Subcutaneous adipose tissue (tissue), 4 donors: ENCODE data around the gene POU2F2. TPM values are rescaled to one million over a fixed set of nuclear protein-coding genes. Genes with fewer than 3 reads are reported as not detected.

Experiments used
- CTCF ChIP-seq: fragments of 450-650 bp; IDR thresholded peaks from one replicate; pipeline ENCODE4 v1.5.1; 2016; ENCODE audit warnings: low read depth, mild to moderate bottlenecking, control low read depth, antibody characterized with exemption, moderate library complexity
- total RNA-seq, 4 donors: library from RNA; depleted of rRNA; stranded (reverse); fragments of >200 nt; gene quantifications; one replicate each; pipeline ENCODE4 v1.1.0, GENCODE V29; 2016

The POU2F2 gene
- total RNA-seq, 4 donors from 2014 or later: 0.85 to 2.4 (median 1.5) TPM

GRCh38 chr19:42096255-42096837, 35.9 kb downstream of the POU2F2 start:
- no peak for TF ChIP-seq CTCF

- no peak for TF ChIP-seq CTCF
Measured at GRCh38 chr19:42095814-42096230, 36.4 kb downstream of the POU2F2 start.

GRCh38 chr19:42095142-42095813, 37.0 kb downstream of the POU2F2 start:
- no peak for TF ChIP-seq CTCF

- TF ChIP-seq CTCF: no peak
Measured at GRCh38 chr19:42093926-42094325, 38.3 kb downstream of the POU2F2 start.

- TF ChIP-seq CTCF: no peak
Measured at GRCh38 chr19:42093505-42093904, 38.7 kb downstream of the POU2F2 start.

GRCh38 chr19:42092350-42092749, 39.9 kb downstream of the POU2F2 start:
- TF ChIP-seq CTCF: no peak

GRCh38 chr19:42091742-42092141, 40.5 kb downstream of the POU2F2 start:
- TF ChIP-seq CTCF: no peak
